Liver (tissue), 9 donors: ENCODE data around the gene KLK13. TPM values are rescaled to one million over a fixed set of nuclear protein-coding genes. Genes with fewer than 3 reads are reported as not detected.

Experiments
- DNase-seq: peaks from one replicate; pipeline ENCODE4 v3.0.0-alpha.2; 2017; ENCODE audit warnings: low spot score
- H3K27ac ChIP-seq, 2 donors: one replicate each; pipeline ENCODE4 v1.7.0; 2013; ENCODE audit warnings: inconsistent platforms in 2 of 2, low read length in 2 of 2, control low read depth in 1 of 2, low read depth in 1 of 2, mild to moderate bottlenecking in 1 of 2
- H3K27me3 ChIP-seq, 4 donors: one replicate each; pipeline versions ENCODE4 v1.6.1 to v1.7.0; 2013; ENCODE audit warnings: low read length in 3 of 4, inconsistent platforms in 1 of 4, mild to moderate bottlenecking in 1 of 4, moderate library complexity in 1 of 4; ENCODE audit not compliant: control insufficient read depth in 4 of 4, insufficient read depth in 4 of 4
- H3K36me3 ChIP-seq, 4 donors: one replicate each; pipeline versions ENCODE4 v1.6.1 to v1.7.0; 2013; ENCODE audit warnings: low read length in 3 of 4, mild to moderate bottlenecking in 3 of 4, low read depth in 1 of 4, moderate library complexity in 1 of 4; ENCODE audit not compliant: control insufficient read depth in 4 of 4, insufficient read depth in 3 of 4
- H3K4me1 ChIP-seq, 4 donors: one replicate each; pipeline versions ENCODE4 v1.6.1 to v1.7.0; 2013; ENCODE audit warnings: low read length in 3 of 4, mild to moderate bottlenecking in 3 of 4, moderate library complexity in 1 of 4; ENCODE audit not compliant: control insufficient read depth in 4 of 4, insufficient read depth in 4 of 4
- H3K4me3 ChIP-seq, 3 donors: one replicate each; pipeline versions ENCODE4 v1.6.1 to v1.7.0; 2013; ENCODE audit warnings: low read length in 3 of 3, control low read depth in 1 of 3, low read depth in 1 of 3, mild to moderate bottlenecking in 1 of 3
- H3K9ac ChIP-seq, 2 donors: one replicate each; pipeline ENCODE4 v1.7.0; 2013; ENCODE audit warnings: low read length in 2 of 2, mild to moderate bottlenecking in 2 of 2, moderate library complexity in 2 of 2, control low read depth in 1 of 2, low read depth in 1 of 2
- H3K9me3 ChIP-seq, 4 donors: one replicate each; pipeline versions ENCODE4 v1.6.1 to v1.7.0; 2013; ENCODE audit warnings: low read length in 3 of 4; ENCODE audit not compliant: control insufficient read depth in 4 of 4
- FOXA1 ChIP-seq: IDR thresholded peaks from 2 replicates; pipeline ENCODE4 v1.6.1; 2016; ENCODE audit warnings: antibody characterized with exemption
- FOXA2 ChIP-seq: IDR thresholded peaks from 2 replicates; pipeline ENCODE4 v1.6.1; 2016; ENCODE audit warnings: antibody characterized with exemption
- HNF4A ChIP-seq, 2 donors: conservative IDR thresholded peaks; 2 replicates each; pipeline ENCODE4 v1.6.1; 2016; ENCODE audit warnings: antibody characterized with exemption in 2 of 2, mild to moderate bottlenecking in 2 of 2
- HNF4G ChIP-seq: IDR thresholded peaks from 2 replicates; pipeline ENCODE4 v1.6.1; 2016; ENCODE audit warnings: antibody characterized with exemption
- JUND ChIP-seq, 2 donors: IDR thresholded peaks; 2 replicates each; pipeline ENCODE4 v1.6.1; 2016; ENCODE audit warnings: antibody characterized with exemption in 2 of 2
- NR2F2 ChIP-seq: IDR thresholded peaks from 2 replicates; pipeline ENCODE4 v1.6.1; 2016; ENCODE audit warnings: antibody characterized with exemption
- RAD21 ChIP-seq, 2 donors: IDR thresholded peaks; 2 replicates each; pipeline ENCODE4 v1.6.1; 2016; ENCODE audit warnings: antibody characterized with exemption in 2 of 2, mild to moderate bottlenecking in 2 of 2
- RXRA ChIP-seq, 2 donors: IDR thresholded peaks; 2 replicates each; pipeline ENCODE4 v1.6.1; 2017 to 2018; ENCODE audit warnings: antibody characterized with exemption in 2 of 2, mild to moderate bottlenecking in 1 of 2
- TAF1 ChIP-seq: conservative IDR thresholded peaks from 2 replicates; pipeline ENCODE4 v1.6.1; 2016; ENCODE audit warnings: antibody characterized with exemption, mild to moderate bottlenecking
- WGBS: extraction: QIAGEN DNeasy Blood & Tissue Kit; methylation state at CpG from one replicate; pipeline ENCODE4 v1.1.7; 2013; 5-methylcytosine and 5-hydroxymethylcytosine counted together
- polyA plus RNA-seq, 2 donors: library from polyadenylated mRNA; stranded (reverse) in 1 of 2; unstranded in 1 of 2; fragments of 200-250 nt in 1 of 2; fragments of >200 nt in 1 of 2; fragmentation: Nextera tagmentation in 1 of 2; extraction: Ambion mirVana in 1 of 2; gene quantifications; one replicate each; pipeline versions ENCODE4 v1.2.1 to v1.2.3, GENCODE V29; 2013 to 2015
- total RNA-seq, 2 donors: library from RNA; depleted of rRNA; stranded (reverse); fragments of >200 nt; gene quantifications; one replicate each; pipeline ENCODE4 v1.2.3, GENCODE V29; 2014
- TF ChIP-seq, protein P1 (sequence below): fragments of 150-350 bp; IDR thresholded peaks from 2 replicates; pipeline ENCODE4 v1.5.1; 2017; ENCODE audit warnings: improper control_type of control experiment, low read depth, low read length; ENCODE audit not compliant: missing input control
- TF ChIP-seq, protein P2 (sequence below): IDR thresholded peaks from 2 replicates; pipeline ENCODE4 v1.6.1; 2016; ENCODE audit warnings: antibody characterized with exemption
- TF ChIP-seq, protein P3 (sequence below): IDR thresholded peaks from 2 replicates; pipeline ENCODE4 v1.6.1; 2016; ENCODE audit warnings: antibody characterized with exemption, mild to moderate bottlenecking
- donor health status: healthy.
- donor health status: healthy.
- donor health status: healthy.
- donor health status: healthy.
- donor health status: healthy.

KLK13 gene
- total and polyA plus RNA-seq, 4 donors = not detected

DNA sequence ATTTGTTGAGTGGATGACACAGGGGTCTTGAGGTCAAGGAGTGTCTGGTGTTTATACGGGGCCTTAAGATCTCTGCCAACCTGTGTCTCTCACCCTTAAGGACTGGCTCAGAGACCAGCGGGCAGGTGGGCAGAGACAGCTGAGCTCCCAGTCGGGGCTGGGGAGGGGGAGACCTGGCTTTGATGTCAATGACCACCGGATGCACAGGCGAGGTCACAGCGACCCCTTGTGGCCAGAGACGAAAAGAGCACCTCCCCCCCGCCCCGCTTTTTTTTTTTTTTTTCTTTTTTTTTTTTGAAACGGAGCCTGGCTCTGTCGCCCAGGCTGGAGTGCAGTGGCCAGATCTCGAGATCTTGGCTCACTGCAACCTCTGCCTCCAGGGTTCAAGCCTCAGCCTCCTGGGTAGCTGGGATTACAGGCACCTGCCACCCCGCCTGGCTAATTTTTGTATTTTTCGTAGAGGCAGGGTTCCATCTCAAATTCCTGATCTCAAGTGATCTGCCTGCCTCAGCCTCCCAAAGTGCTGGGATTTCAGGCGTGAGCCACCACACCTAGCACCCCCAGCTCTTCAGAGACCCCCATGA is 29.9 kb upstream of the KLK13 start:
- Histone ChIP-seq H3K27me3 (no peaks in the 10 kb centered on the region), H3K9ac (no peak overlapping the region), H3K9me3 (no peaks in the 10 kb centered on the region), H3K27ac (no peak overlapping the region), H3K4me1 (no peaks in the 10 kb centered on the region), H3K36me3 (peaks cover 0 to 5% (median 0%) of the 10 kb centered on the region in 4 donors), H3K4me3 (no peak overlapping the region)
- 37% methylated on average over 15 of the region's 15 CpGs for WGBS
- TF ChIP-seq HNF4G (no peak), RAD21 (IDR thresholded peaks at IDR 0.05) (peak; percentile 23 to 48), JUND (IDR thresholded peaks at IDR 0.05) (no peak), TAF1 (no peak), FOXA1 (no peak), FOXA2 (no peak), HNF4A (conservative IDR thresholded peaks at IDR 0.05) (no peak), RXRA (IDR thresholded peaks at IDR 0.05) (no peak), NR2F2 (no peak)
- TF ChIP-seq, protein P1, sequence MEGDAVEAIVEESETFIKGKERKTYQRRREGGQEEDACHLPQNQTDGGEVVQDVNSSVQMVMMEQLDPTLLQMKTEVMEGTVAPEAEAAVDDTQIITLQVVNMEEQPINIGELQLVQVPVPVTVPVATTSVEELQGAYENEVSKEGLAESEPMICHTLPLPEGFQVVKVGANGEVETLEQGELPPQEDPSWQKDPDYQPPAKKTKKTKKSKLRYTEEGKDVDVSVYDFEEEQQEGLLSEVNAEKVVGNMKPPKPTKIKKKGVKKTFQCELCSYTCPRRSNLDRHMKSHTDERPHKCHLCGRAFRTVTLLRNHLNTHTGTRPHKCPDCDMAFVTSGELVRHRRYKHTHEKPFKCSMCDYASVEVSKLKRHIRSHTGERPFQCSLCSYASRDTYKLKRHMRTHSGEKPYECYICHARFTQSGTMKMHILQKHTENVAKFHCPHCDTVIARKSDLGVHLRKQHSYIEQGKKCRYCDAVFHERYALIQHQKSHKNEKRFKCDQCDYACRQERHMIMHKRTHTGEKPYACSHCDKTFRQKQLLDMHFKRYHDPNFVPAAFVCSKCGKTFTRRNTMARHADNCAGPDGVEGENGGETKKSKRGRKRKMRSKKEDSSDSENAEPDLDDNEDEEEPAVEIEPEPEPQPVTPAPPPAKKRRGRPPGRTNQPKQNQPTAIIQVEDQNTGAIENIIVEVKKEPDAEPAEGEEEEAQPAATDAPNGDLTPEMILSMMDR = peak; percentile 49
- TF ChIP-seq, protein P2, sequence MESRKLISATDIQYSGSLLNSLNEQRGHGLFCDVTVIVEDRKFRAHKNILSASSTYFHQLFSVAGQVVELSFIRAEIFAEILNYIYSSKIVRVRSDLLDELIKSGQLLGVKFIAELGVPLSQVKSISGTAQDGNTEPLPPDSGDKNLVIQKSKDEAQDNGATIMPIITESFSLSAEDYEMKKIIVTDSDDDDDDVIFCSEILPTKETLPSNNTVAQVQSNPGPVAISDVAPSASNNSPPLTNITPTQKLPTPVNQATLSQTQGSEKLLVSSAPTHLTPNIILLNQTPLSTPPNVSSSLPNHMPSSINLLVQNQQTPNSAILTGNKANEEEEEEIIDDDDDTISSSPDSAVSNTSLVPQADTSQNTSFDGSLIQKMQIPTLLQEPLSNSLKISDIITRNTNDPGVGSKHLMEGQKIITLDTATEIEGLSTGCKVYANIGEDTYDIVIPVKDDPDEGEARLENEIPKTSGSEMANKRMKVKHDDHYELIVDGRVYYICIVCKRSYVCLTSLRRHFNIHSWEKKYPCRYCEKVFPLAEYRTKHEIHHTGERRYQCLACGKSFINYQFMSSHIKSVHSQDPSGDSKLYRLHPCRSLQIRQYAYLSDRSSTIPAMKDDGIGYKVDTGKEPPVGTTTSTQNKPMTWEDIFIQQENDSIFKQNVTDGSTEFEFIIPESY = no peak
- TF ChIP-seq, protein P3, sequence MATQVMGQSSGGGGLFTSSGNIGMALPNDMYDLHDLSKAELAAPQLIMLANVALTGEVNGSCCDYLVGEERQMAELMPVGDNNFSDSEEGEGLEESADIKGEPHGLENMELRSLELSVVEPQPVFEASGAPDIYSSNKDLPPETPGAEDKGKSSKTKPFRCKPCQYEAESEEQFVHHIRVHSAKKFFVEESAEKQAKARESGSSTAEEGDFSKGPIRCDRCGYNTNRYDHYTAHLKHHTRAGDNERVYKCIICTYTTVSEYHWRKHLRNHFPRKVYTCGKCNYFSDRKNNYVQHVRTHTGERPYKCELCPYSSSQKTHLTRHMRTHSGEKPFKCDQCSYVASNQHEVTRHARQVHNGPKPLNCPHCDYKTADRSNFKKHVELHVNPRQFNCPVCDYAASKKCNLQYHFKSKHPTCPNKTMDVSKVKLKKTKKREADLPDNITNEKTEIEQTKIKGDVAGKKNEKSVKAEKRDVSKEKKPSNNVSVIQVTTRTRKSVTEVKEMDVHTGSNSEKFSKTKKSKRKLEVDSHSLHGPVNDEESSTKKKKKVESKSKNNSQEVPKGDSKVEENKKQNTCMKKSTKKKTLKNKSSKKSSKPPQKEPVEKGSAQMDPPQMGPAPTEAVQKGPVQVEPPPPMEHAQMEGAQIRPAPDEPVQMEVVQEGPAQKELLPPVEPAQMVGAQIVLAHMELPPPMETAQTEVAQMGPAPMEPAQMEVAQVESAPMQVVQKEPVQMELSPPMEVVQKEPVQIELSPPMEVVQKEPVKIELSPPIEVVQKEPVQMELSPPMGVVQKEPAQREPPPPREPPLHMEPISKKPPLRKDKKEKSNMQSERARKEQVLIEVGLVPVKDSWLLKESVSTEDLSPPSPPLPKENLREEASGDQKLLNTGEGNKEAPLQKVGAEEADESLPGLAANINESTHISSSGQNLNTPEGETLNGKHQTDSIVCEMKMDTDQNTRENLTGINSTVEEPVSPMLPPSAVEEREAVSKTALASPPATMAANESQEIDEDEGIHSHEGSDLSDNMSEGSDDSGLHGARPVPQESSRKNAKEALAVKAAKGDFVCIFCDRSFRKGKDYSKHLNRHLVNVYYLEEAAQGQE = no peak
- no peak for DNase-seq

DNA sequence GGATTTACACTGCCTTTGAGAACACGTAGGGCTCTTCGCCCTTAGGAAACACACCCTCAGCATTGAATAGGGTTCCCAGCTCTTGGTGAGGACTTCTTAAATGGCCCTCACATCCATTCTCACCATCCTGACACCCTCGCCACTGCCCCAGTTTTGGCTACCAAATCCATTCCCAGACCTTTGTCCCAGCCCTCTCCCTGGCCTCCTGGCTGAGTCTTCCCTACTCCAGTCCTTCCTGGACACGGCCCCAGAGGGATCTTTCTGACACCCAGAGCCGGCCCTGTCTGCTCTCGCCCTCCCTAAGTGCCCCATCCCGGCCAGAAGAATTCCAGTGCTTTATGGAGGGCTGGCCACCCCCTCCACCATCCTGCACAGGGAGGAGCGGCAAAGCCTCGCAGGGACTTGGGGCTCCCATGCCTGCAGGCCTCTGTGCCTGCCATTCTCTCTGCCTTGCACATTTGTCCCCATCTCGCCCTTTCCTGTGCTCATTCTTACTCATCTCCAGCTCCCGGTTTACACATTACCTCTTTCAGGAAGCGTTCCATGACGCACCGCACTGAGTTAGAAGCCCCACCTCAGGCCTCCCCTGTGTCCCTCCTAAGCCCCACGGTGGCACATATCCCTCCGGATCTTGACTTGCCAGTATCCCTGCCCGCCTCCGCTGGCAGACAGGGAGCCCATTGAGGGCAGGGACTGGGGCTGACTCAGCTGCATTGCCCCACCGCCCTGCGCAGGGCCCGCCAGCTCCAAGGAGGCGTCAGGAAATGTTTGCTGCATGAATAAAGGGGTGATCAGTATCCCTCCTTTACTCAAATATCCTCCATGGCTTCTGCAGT is 28.8 kb upstream of the KLK13 start:
- TF ChIP-seq HNF4A (conservative IDR thresholded peaks at IDR 0.05) = no peak
- DNase-seq = no peak
- no peaks in the 10 kb centered on the region for H3K4me1 ChIP-seq
- no peak overlapping the region for H3K4me3 ChIP-seq
- H3K9me3 ChIP-seq = no peaks in the 10 kb centered on the region
- H3K9ac ChIP-seq = no peak overlapping the region
- H3K36me3 ChIP-seq = peaks cover 0 to 3% (median 0%) of the 10 kb centered on the region in 4 donors
- H3K27me3 ChIP-seq = no peaks in the 10 kb centered on the region
- 83% methylated on average over 22 of the region's 22 CpGs for WGBS
- no peak overlapping the region for H3K27ac ChIP-seq
